Panc1 (cell line): ENCODE data around the gene TBC1D24. TPM values are rescaled to one million over a fixed set of nuclear protein-coding genes. Genes with fewer than 3 reads are reported as not detected.

Experiments
- ATAC-seq: fragments of 200-7000 bp; cut with Tn5 transposase; 2 replicates; pipeline ENCODE4 v1.9.1; 2020; ENCODE audit warnings: mild to moderate bottlenecking, moderate library complexity
- BruUV-seq: library from RNA; stranded (reverse); fragments of 400-500 nt; replicated peaks from 2 replicates; lab custom pipeline; 2021; lab: Mats Ljungman, UMichigan
- CTCF ChIA-PET: fragments of 300-600 bp; sonication (Branson Sonifier 250); formaldehyde crosslinking; loops from one replicate; lab custom pipeline; 2022; ENCODE audit warnings: antibody characterized with exemption; lab: Charles Lee
- POLR2A ChIA-PET: fragments of 300-600 bp; sonication (Branson Sonifier 250); formaldehyde crosslinking; loops from one replicate; lab custom pipeline; 2022; ENCODE audit warnings: antibody characterized with exemption; lab: Charles Lee
- DNase-seq: peaks from one replicate; pipeline ENCODE4 v3.0.0-alpha.2; 2010; ENCODE audit warnings: low read depth, low spot score
- H3K27ac ChIP-seq: 2 replicates; pipeline ENCODE4 v1.5.1; 2011; ENCODE audit warnings: mild to moderate bottlenecking, low read length, inconsistent platforms
- H3K27me3 ChIP-seq: fragments of 200-500 bp; sonication (Bioruptor generic); 2 replicates; pipeline ENCODE4 v1.6.0; 2014; ENCODE audit warnings: low read length, inconsistent platforms; ENCODE audit not compliant: control insufficient read depth, insufficient read depth
- H3K36me3 ChIP-seq: fragments of 200-500 bp; sonication (Bioruptor generic); 2 replicates; pipeline ENCODE4 v1.5.1; 2014; ENCODE audit warnings: inconsistent platforms, mild to moderate bottlenecking, low read length, moderate library complexity; ENCODE audit not compliant: control insufficient read depth, insufficient read depth
- H3K4me1 ChIP-seq: 2 replicates; pipeline ENCODE4 v1.5.1; 2011; ENCODE audit warnings: inconsistent platforms, mild to moderate bottlenecking, low read length, moderate library complexity; ENCODE audit not compliant: control insufficient read depth, insufficient read depth
- H3K4me3 ChIP-seq, 2 experiments: 2 replicates each; pipeline ENCODE4 v1.5.1; 2011 to 2012; ENCODE audit warnings: low read depth in 2 of 2, low read length in 2 of 2, mild to moderate bottlenecking in 2 of 2, inconsistent platforms in 1 of 2, moderate library complexity in 1 of 2
- H3K9me3 ChIP-seq: fragments of 200-500 bp; sonication (Bioruptor generic); 2 replicates; pipeline ENCODE4 v1.5.1; 2014; ENCODE audit warnings: low read depth, mild to moderate bottlenecking, inconsistent platforms, low read length, moderate library complexity; ENCODE audit not compliant: control insufficient read depth, insufficient read depth
- POLR2AphosphoS5 ChIP-seq: IDR thresholded peaks from 2 replicates; pipeline ENCODE4 v1.6.1; 2012; ENCODE audit warnings: mild to moderate bottlenecking, low read depth, low read length, moderate library complexity
- SIN3A ChIP-seq: IDR thresholded peaks from 2 replicates; pipeline ENCODE4 v1.6.1; 2012; ENCODE audit warnings: low read depth, mild to moderate bottlenecking, low read length, moderate library complexity, borderline replicate concordance; ENCODE audit not compliant: insufficient read depth
- TCF7L2 ChIP-seq: IDR thresholded peaks from 2 replicates; pipeline ENCODE4 v1.6.1; 2011; ENCODE audit warnings: mild to moderate bottlenecking, low read depth, low read length, inconsistent platforms
- in situ Hi-C: cut with HindIII; loops from 2 replicates; pipeline ENCODE4 v1.10.0; 2016; ENCODE audit warnings: low sequenced_read_pairs, low pct_unique_long_range_greater_than_20kb
- intact Hi-C: fragments of 100-400 bp; cut with micrococcal nuclease; formaldehyde crosslinking; loops from one replicate; pipeline ENCODE4 v1.10.0; 2022; ENCODE audit not compliant: unreplicated experiment
- total RNA-seq: library from RNA; stranded (reverse); gene quantifications from one replicate; pipeline ENCODE4 v1.2.1, GENCODE V29; 2021; ENCODE audit not compliant: unreplicated experiment
- TF ChIP-seq, protein P1 (sequence below): fragments of 450-650 bp; IDR thresholded peaks from 2 replicates; pipeline ENCODE4 v1.5.1; 2017; ENCODE audit warnings: mild to moderate bottlenecking
- TF ChIP-seq, protein P2 (sequence below), 2 experiments: IDR thresholded peaks; 2 replicates each; pipeline ENCODE4 v1.6.1; 2011 to 2012; ENCODE audit warnings: low read depth in 2 of 2, control low read depth in 1 of 2, low read length in 1 of 2, mild to moderate bottlenecking in 1 of 2, moderate library complexity in 1 of 2; ENCODE audit not compliant: insufficient read depth in 1 of 2

The TBC1D24 gene
- total RNA-seq, 1 experiment from 2014 or later, result 26.7 TPM

- in situ Hi-C loops, result no loop called here
- CTCF ChIA-PET, result no interaction called here
Measured at GRCh38 chr16:2449118-2449517, 25.8 kb upstream of the TBC1D24 start.

DNA sequence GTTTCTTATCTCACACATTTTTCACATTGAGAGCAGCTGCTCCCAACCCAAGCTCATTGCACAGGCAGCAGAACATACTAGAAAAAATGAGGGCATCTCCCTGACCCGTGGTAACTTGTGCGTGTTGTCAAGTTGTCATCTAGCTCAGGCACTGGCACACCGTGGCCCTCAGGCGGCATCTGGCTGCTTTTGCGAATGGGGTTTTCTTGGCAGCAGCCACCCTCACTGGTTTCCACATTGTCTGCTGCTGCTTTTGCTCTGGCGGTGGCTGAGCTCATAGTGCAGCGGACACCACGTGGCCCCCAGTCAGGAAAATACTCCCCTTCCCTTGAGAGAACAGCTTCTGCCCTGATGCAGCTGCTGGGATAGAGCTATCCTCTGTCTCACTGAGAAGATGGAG lies 24.4 kb upstream of the TBC1D24 start:
- H3K36me3 ChIP-seq, result peaks cover 9% of the 10 kb centered on the region
- no peak overlapping the region for H3K27ac ChIP-seq
- ATAC-seq (no peak), DNase-seq (no peak)
- CTCF ChIA-PET, result interaction anchor here (0.6 to 0.7 kb wide), 2 partner anchors 34 to 112 kb away, joined by 4 to 8 read pairs; no protein-coding TSS in a partner anchor
- intact Hi-C loops, result no loop called here
- in situ Hi-C loops, result no loop called here
- no peaks in the 10 kb centered on the region for H3K9me3 ChIP-seq
- TF ChIP-seq SIN3A, result no peak
- TF ChIP-seq TCF7L2, result no peak
- TF ChIP-seq, protein P1, sequence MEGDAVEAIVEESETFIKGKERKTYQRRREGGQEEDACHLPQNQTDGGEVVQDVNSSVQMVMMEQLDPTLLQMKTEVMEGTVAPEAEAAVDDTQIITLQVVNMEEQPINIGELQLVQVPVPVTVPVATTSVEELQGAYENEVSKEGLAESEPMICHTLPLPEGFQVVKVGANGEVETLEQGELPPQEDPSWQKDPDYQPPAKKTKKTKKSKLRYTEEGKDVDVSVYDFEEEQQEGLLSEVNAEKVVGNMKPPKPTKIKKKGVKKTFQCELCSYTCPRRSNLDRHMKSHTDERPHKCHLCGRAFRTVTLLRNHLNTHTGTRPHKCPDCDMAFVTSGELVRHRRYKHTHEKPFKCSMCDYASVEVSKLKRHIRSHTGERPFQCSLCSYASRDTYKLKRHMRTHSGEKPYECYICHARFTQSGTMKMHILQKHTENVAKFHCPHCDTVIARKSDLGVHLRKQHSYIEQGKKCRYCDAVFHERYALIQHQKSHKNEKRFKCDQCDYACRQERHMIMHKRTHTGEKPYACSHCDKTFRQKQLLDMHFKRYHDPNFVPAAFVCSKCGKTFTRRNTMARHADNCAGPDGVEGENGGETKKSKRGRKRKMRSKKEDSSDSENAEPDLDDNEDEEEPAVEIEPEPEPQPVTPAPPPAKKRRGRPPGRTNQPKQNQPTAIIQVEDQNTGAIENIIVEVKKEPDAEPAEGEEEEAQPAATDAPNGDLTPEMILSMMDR, result no peak
- TF ChIP-seq POLR2AphosphoS5, result no peak
- TF ChIP-seq, protein P2, sequence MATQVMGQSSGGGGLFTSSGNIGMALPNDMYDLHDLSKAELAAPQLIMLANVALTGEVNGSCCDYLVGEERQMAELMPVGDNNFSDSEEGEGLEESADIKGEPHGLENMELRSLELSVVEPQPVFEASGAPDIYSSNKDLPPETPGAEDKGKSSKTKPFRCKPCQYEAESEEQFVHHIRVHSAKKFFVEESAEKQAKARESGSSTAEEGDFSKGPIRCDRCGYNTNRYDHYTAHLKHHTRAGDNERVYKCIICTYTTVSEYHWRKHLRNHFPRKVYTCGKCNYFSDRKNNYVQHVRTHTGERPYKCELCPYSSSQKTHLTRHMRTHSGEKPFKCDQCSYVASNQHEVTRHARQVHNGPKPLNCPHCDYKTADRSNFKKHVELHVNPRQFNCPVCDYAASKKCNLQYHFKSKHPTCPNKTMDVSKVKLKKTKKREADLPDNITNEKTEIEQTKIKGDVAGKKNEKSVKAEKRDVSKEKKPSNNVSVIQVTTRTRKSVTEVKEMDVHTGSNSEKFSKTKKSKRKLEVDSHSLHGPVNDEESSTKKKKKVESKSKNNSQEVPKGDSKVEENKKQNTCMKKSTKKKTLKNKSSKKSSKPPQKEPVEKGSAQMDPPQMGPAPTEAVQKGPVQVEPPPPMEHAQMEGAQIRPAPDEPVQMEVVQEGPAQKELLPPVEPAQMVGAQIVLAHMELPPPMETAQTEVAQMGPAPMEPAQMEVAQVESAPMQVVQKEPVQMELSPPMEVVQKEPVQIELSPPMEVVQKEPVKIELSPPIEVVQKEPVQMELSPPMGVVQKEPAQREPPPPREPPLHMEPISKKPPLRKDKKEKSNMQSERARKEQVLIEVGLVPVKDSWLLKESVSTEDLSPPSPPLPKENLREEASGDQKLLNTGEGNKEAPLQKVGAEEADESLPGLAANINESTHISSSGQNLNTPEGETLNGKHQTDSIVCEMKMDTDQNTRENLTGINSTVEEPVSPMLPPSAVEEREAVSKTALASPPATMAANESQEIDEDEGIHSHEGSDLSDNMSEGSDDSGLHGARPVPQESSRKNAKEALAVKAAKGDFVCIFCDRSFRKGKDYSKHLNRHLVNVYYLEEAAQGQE (IDR thresholded peaks at IDR 0.05; ENCODE audit: insufficient read depth in 1 of 2, low read depth in 2 of 2, low read length in 1 of 2), result no peak
- no TSS peak for BruUV-seq
- H3K4me1 ChIP-seq, result no peaks in the 10 kb centered on the region
- H3K4me3 ChIP-seq, result no peak overlapping the region
- POLR2A ChIA-PET, result interaction anchor here (0.6 kb wide), 1 partner anchor 27 kb away, joined by 3 read pairs; no protein-coding TSS in a partner anchor
- H3K27me3 ChIP-seq, result no peaks in the 10 kb centered on the region

More at GRCh38 chr16:2449118-2449517, 25.8 kb upstream of the TBC1D24 start:
- TF ChIP-seq POLR2AphosphoS5 (no peak), SIN3A (no peak)
- TF ChIP-seq, protein P1, result no peak
- TF ChIP-seq, protein P2 (IDR thresholded peaks at IDR 0.05; ENCODE audit: insufficient read depth in 1 of 2, low read depth in 2 of 2, low read length in 1 of 2), result no peak
- intact Hi-C loops, result no loop called here
- Histone ChIP-seq H3K9me3 (no peaks in the 10 kb centered on the region), H3K36me3 (peaks cover 9% of the 10 kb centered on the region), H3K27ac (no peak overlapping the region), H3K27me3 (no peaks in the 10 kb centered on the region), H3K4me1 (no peaks in the 10 kb centered on the region), H3K4me3 (no peak overlapping the region)
- BruUV-seq, result no TSS peak
- ATAC-seq (no peak), DNase-seq (no peak)
- POLR2A ChIA-PET, result interaction anchor here (0.6 kb wide), 1 partner anchor 19 kb away, joined by 8 read pairs; no protein-coding TSS in a partner anchor
